Activated naive CD4-positive, alpha-beta T cell treated with anti-CD3 and anti-CD28 coated beads, Interleukin-2, amount 10 ng/mL, durations not matched to agents 7 days and 5 days (primary cell): Measurements from ENCODE around the gene C19orf33.
A peak's percentile ranks its signal among the peaks of the same experiment; 100 is the strongest.
"Not testable (repeated sequence)": the region's sequence is repeated elsewhere in the genome, so short reads cannot be mapped to it uniquely, and the experiment has no call there.

Source experiments
- CTCF ChIA-PET: fragments of 350-600 bp; sonication (Branson Sonifier 250); formaldehyde crosslinking; loops from one replicate; lab custom pipeline; 2021; ENCODE audit warnings: antibody characterized with exemption; lab: Charles Lee
- DNase-seq: peaks from one replicate; pipeline ENCODE4 v3.0.0-alpha.2; 2020
- H3K27ac Mint-ChIP-seq: one replicate; pipeline ENCODE4 v1.8.0; 2021; ENCODE audit warnings: mild to moderate bottlenecking, moderate library complexity, mixed read lengths
- H3K27me3 Mint-ChIP-seq: one replicate; pipeline ENCODE4 v1.8.0; 2021; ENCODE audit warnings: mild to moderate bottlenecking, mixed read lengths
- H3K36me3 Mint-ChIP-seq: one replicate; pipeline ENCODE4 v1.8.0; 2021; ENCODE audit warnings: mixed read lengths
- H3K4me1 Mint-ChIP-seq: one replicate; pipeline ENCODE4 v1.8.0; 2021; ENCODE audit warnings: mixed read lengths
- H3K4me3 Mint-ChIP-seq: one replicate; pipeline ENCODE4 v1.8.0; 2021; ENCODE audit warnings: mild to moderate bottlenecking, moderate library complexity, mixed read lengths
- H3K9me3 Mint-ChIP-seq: one replicate; pipeline ENCODE4 v1.8.0; 2021; ENCODE audit warnings: mixed read lengths

Gene C19orf33

DNA sequence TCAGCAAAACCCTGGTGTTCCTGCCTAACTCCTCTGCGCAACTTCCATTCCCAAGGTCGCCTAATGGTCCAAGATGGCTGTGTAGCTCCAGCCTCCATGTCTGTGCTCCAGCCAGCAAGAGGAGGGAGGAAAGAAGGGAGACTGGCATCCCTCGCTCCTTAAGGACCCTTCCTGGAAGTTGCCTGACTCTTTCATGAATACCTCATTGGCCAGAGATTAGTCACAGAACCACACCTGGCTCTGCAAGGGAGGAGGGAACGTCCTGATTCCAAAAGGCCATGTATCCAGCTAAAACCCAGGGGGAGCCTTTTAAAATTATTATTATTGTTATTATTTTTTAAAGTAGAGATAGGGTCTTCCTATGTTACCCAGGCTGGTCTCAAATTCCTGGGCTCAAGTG, 20.4 kb downstream of the C19orf33 start:
- Mint-ChIP-seq H3K36me3 (peaks cover 24% of the 10 kb centered on the region), H3K4me1 (peaks cover 26% of the 10 kb centered on the region), H3K27ac (no peak overlapping the region), H3K9me3 (no peaks in the 10 kb centered on the region), H3K4me3 (no peak overlapping the region), H3K27me3 (no peaks in the 10 kb centered on the region)
- CTCF ChIA-PET, result no interaction called here
- DNase-seq, result no peak

DNA sequence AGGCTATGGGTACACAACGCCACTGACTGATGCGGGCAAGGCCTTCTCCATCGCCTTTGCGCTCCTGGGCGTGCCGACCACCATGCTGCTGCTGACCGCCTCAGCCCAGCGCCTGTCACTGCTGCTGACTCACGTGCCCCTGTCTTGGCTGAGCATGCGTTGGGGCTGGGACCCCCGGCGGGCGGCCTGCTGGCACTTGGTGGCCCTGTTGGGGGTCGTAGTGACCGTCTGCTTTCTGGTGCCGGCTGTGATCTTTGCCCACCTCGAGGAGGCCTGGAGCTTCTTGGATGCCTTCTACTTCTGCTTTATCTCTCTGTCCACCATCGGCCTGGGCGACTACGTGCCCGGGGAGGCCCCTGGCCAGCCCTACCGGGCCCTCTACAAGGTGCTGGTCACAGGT, 22.5 kb downstream of the C19orf33 start:
- CTCF ChIA-PET, result no interaction called here
- DNase-seq, result no peak
- Mint-ChIP-seq H3K27ac (no peak overlapping the region), H3K4me1 (peaks cover 12% of the 10 kb centered on the region), H3K27me3 (no peaks in the 10 kb centered on the region), H3K36me3 (peaks cover 32% of the 10 kb centered on the region), H3K4me3 (no peak overlapping the region), H3K9me3 (no peaks in the 10 kb centered on the region)

DNA sequence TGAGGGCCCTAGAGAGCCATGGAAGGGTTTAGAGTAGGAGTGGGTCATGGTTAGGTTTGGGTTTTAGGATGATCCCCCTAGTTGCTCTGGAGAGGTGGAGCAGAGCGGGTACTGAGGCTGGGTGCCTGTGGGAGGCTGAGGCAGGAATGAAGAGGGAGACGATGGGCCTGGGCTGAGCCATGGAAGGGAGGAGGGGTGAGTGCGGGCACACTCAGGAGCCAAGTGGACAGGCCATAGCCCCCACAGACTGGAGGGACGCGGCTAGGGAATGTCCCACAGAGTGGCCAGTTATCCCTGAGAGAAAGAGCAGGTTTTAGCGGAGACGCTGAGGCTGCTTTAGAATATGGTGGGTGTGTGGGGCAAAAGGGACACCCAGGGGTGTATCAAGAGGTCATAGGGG, 25.6 kb downstream of the C19orf33 start:
- CTCF ChIA-PET, result interaction anchor here (1.2 kb wide), 1 partner anchor 10 kb away, joined by 4 read pairs; the partner anchor contains the start of gene KCNK6
- Mint-ChIP-seq H3K9me3 (no peaks in the 10 kb centered on the region), H3K27ac (no peak overlapping the region), H3K36me3 (peaks cover 24% of the 10 kb centered on the region), H3K27me3 (no peaks in the 10 kb centered on the region), H3K4me1 (no peaks in the 10 kb centered on the region), H3K4me3 (no peak overlapping the region)
- no peak for DNase-seq

DNA sequence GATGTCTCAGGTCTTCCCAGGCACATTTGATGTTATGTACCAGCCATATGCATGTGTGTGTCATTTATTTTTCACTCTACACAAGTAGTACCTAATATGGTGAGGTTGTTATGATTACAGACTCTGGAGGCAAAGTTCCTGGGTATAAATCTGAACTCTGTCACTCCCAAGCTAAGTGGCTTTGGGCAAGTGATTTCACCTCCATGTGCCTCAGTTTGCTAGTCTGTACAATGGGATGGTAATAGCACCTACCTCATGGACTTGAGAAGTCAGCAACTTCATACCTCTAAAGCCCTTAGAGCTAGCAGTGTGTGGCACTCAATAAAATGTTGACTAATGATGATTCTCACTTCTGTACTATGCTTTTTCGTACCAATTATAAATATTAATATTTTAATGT, 27.7 kb downstream of the C19orf33 start:
- CTCF ChIA-PET, result interaction anchor here (1.1 to 2.3 kb wide), 2 partner anchors 87 to 432 kb away, joined by 3 to 13 read pairs; no protein-coding TSS in a partner anchor

DNA sequence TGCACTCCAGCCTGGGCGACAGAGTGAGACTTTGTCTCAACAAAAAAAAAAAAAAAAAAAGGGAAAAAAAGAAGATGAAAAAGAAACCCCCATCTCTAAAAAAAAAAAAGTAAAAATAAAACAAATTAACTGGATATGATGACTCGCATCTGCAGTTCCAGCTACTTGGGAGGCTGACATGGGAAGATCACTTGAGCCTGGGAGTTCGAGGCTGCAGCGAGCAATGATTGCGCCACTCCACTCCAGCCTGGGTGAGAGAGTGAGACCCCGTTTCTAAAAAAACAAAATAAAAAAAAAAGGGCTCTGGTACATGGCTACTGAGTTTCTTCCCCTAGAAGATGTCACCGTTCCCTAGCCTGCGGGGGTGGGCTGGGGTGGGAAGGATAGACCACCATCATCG, 29.2 kb downstream of the C19orf33 start:
- H3K27ac Mint-ChIP-seq, result no peak overlapping the region
- H3K4me3 Mint-ChIP-seq, result no peak overlapping the region
- H3K36me3 Mint-ChIP-seq, result peaks cover 10% of the 10 kb centered on the region
- peaks cover 8% of the 10 kb centered on the region for H3K4me1 Mint-ChIP-seq
- CTCF ChIA-PET, result interaction anchor here (1.2 kb wide), 1 partner anchor 89 kb away, joined by 4 read pairs; no protein-coding TSS in a partner anchor
- no peaks in the 10 kb centered on the region for H3K27me3 Mint-ChIP-seq
- DNase-seq, result no peak
- H3K9me3 Mint-ChIP-seq, result no peaks in the 10 kb centered on the region

More for the DNA sequence above, 27.7 kb downstream of the C19orf33 start:
- DNase-seq, result no peak
- Mint-ChIP-seq H3K27ac (no peak overlapping the region), H3K4me1 (peaks cover under 1% of the 10 kb centered on the region), H3K9me3 (no peaks in the 10 kb centered on the region), H3K4me3 (no peak overlapping the region), H3K27me3 (no peaks in the 10 kb centered on the region), H3K36me3 (peaks cover 17% of the 10 kb centered on the region)

GRCh38 chr19:38335949-38336637, 32.0 kb downstream of the C19orf33 start:
- H3K36me3 Mint-ChIP-seq, result peaks cover under 1% of the 10 kb centered on the region
- H3K4me1 Mint-ChIP-seq, result peaks cover 11% of the 10 kb centered on the region
- peak overlapping the region; percentile 99 for H3K27ac Mint-ChIP-seq
- CTCF ChIA-PET, result interaction anchor here (0.7 to 2.6 kb wide), 13 partner anchors 18 to 433 kb away, joined by 3 to 16 read pairs (median 5); partner anchors contain the start of genes C19orf33, GGN, PSMD8 and SIPA1L3
- no peaks in the 10 kb centered on the region for H3K9me3 Mint-ChIP-seq
- DNase-seq, result peak; percentile 98
- no peaks in the 10 kb centered on the region for H3K27me3 Mint-ChIP-seq
- H3K4me3 Mint-ChIP-seq, result peak overlapping the region; percentile 87

- peak; percentile 97 for DNase-seq
- Mint-ChIP-seq H3K9me3 (no peaks in the 10 kb centered on the region), H3K4me1 (peaks cover 11% of the 10 kb centered on the region), H3K36me3 (no peaks in the 10 kb centered on the region), H3K27ac (peak overlapping the region; percentile 99), H3K27me3 (no peaks in the 10 kb centered on the region), H3K4me3 (peak overlapping the region; percentile 87)
- CTCF ChIA-PET, result interaction anchor here (0.9 to 1.8 kb wide), 5 partner anchors 38 to 195 kb away, joined by 3 to 16 read pairs (median 8); partner anchors contain the start of genes GGN and PSMD8
Measured at GRCh38 chr19:38336638-38337359, 32.7 kb downstream of the C19orf33 start.

DNA sequence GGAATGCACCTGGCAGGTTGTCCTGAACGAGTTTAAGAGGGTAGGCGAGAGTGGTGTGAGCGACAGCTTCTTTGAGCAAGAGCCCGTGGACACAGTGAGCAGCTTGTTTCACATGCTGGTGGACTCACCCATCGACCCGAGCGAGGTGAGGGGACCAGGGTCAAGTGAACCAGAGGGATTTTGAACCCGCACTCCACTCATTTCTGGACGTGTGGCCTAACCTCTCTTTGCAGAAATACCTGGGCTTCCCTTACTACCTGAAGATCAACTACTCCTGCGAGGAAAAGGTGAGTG, 33.3 kb downstream of the C19orf33 start:
- Mint-ChIP-seq H3K27me3 (no peaks in the 10 kb centered on the region), H3K36me3 (no peaks in the 10 kb centered on the region), H3K27ac (peak overlapping the region; percentile 99), H3K4me1 (peaks cover 11% of the 10 kb centered on the region), H3K9me3 (no peaks in the 10 kb centered on the region), H3K4me3 (peak overlapping the region; percentile 87)
- no peak for DNase-seq
- CTCF ChIA-PET, result no interaction called here

- not testable (repeated sequence) for H3K27ac Mint-ChIP-seq, H3K27me3 Mint-ChIP-seq, H3K9me3 Mint-ChIP-seq, H3K4me3 Mint-ChIP-seq, H3K36me3 Mint-ChIP-seq, DNase-seq
- CTCF ChIA-PET, result interaction anchor here (0.6 kb wide), 1 partner anchor 593 kb away, joined by 3 read pairs; no protein-coding TSS in a partner anchor
- peaks cover 11% of the 10 kb centered on the region for H3K4me1 Mint-ChIP-seq
Measured at GRCh38 chr19:38339011-38339410, 35.0 kb downstream of the C19orf33 start.

- Mint-ChIP-seq H3K4me3 (no peak overlapping the region), H3K9me3 (no peaks in the 10 kb centered on the region), H3K36me3 (peaks cover 2% of the 10 kb centered on the region), H3K27me3 (no peaks in the 10 kb centered on the region), H3K27ac (no peak overlapping the region), H3K4me1 (peaks cover 11% of the 10 kb centered on the region)
- CTCF ChIA-PET, result no interaction called here
- DNase-seq, result no peak
Measured at GRCh38 chr19:38340927-38341326, 36.9 kb downstream of the C19orf33 start.

DNA sequence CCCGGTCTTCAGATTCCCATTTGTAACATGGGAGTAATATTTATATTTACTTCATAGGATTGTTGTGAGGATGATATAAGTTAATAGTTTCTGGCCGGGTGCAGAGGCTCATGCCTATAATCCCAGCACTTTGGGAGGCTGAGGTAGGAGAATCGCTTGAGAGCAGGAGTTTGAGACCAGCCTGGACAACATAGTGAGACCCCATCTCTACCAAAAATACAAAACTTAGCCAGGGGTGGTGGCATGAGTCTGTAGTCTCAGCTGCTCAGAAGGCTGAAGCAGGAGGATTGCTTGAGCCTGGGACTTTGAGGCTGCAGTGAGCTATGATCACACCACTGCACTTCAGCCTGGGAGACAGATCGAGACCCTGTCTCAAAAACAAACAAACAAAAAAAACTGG, 42.8 kb downstream of the C19orf33 start:
- H3K36me3 Mint-ChIP-seq, result peaks cover 2% of the 10 kb centered on the region
- no peak overlapping the region for H3K4me3 Mint-ChIP-seq
- DNase-seq, result no peak
- H3K27me3 Mint-ChIP-seq, result peaks cover 11% of the 10 kb centered on the region
- H3K9me3 Mint-ChIP-seq, result no peaks in the 10 kb centered on the region
- H3K4me1 Mint-ChIP-seq, result no peaks in the 10 kb centered on the region
- CTCF ChIA-PET, result no interaction called here
- no peak overlapping the region for H3K27ac Mint-ChIP-seq

DNA sequence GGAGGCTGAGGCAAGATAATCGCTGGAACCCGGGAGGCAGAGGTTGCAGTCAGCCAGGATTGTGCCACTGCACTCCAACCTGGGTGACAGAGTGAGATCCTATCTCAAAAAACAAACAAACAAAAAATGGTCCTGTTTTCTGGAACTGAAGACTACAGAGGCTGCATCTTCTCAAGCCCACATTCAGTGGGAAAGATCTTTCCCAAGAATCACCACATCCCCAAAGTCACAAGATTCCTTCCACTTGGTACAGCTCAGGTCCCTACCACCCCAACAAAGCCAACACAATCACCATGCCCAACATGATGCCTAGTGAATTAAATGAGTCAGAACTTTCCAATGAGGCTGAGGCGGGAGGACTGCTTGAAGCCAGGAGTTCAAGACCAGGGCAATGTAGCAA, 46.8 kb downstream of the C19orf33 start:
- DNase-seq, result no peak
- Mint-ChIP-seq H3K4me3 (no peak overlapping the region), H3K9me3 (no peaks in the 10 kb centered on the region), H3K36me3 (no peaks in the 10 kb centered on the region), H3K4me1 (no peaks in the 10 kb centered on the region), H3K27ac (no peak overlapping the region), H3K27me3 (peaks cover 38% of the 10 kb centered on the region)
- CTCF ChIA-PET, result no interaction called here

DNA sequence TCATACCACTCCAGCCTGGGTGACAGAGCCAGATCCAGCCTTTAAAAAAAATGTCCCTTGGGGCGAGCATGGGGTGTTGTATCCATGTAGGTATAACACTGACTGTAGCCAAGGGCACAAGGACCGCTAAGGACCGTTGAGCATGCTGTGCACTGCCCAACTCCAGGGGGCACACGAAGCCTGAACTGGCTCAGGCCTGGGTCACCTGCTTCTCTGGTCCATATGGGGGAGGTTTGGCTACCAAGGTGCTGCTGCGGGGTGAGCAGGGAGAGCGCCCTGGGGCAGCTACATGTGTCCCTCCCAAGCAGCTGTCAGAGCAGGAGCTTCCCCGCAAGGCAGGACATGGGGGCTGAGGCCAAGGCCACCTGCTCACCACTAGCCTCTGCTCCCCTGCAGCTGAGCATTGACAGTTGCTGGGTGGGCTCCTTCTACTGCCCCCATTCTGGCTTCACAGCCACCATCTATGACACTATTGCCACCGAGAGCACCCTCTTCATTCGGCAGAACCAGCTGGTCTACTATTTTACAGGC, 47.9 kb downstream of the C19orf33 start:
- no peak overlapping the region for H3K4me3 Mint-ChIP-seq
- H3K9me3 Mint-ChIP-seq, result no peaks in the 10 kb centered on the region
- no peaks in the 10 kb centered on the region for H3K36me3 Mint-ChIP-seq
- peaks cover 48% of the 10 kb centered on the region for H3K27me3 Mint-ChIP-seq
- no peaks in the 10 kb centered on the region for H3K4me1 Mint-ChIP-seq
- CTCF ChIA-PET, result no interaction called here
- no peak overlapping the region for H3K27ac Mint-ChIP-seq
- no peak for DNase-seq

DNA sequence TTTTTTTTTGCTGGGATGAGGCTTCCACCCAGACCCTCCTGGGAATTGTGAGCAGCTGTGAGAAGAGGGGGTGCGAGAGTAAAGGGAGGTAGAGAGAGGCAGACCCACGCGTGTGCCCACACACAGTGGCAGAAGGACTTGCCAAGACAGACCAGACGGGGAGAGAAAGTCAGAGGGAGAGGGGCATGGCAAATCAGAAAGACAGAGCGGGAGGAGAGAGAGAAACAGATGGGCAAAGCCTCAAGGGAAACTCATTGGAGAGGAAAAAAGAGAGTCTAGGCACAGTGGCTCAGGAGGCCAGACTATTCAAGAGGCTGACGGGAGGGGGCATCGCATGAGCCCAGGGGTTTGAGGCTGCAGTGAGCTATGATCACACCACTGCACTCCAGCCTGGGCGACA, 48.6 kb downstream of the C19orf33 start:
- no peak for DNase-seq
- Mint-ChIP-seq H3K27me3 (peaks cover 52% of the 10 kb centered on the region), H3K9me3 (no peaks in the 10 kb centered on the region), H3K27ac (no peak overlapping the region), H3K4me3 (no peak overlapping the region), H3K36me3 (no peaks in the 10 kb centered on the region), H3K4me1 (no peaks in the 10 kb centered on the region)
- CTCF ChIA-PET, result no interaction called here
